G401 (cell line): Measurements from ENCODE around the gene SLA2. TPM values are rescaled to one million over a fixed set of nuclear protein-coding genes. Genes with fewer than 3 reads are reported as not detected.
"Not testable (repeated sequence)": the region's sequence is repeated elsewhere in the genome, so short reads cannot be mapped to it uniquely, and the experiment has no call there.

ENCODE experiments used
- DNase-seq: peaks from one replicate; pipeline ENCODE4 v3.0.0-alpha.2; 2015; ENCODE audit warnings: low spot score
- in situ Hi-C: cut with HindIII; loops from 2 replicates; pipeline ENCODE4 v1.10.0; 2016; ENCODE audit warnings: low sequenced_read_pairs, mixed read lengths
- total RNA-seq: library from RNA; depleted of rRNA; stranded (reverse); fragments of >200 nt; shearing (Covaris generic); gene quantifications from 2 replicates; pipeline ENCODE4 v1.2.3, GENCODE V29; 2014

SLA2 gene
- total RNA-seq, 1 experiment from 2014 or later, result 0.10 TPM

- no peak for DNase-seq
- in situ Hi-C loops, result no loop called here
Observed at GRCh38 chr20:36620917-36621316, 25.1 kb downstream of the SLA2 start.

- DNase-seq, result peak; percentile 88
- in situ Hi-C loops, result no loop called here
Observed at GRCh38 chr20:36614781-36615557, 31.0 kb downstream of the SLA2 start.

DNA sequence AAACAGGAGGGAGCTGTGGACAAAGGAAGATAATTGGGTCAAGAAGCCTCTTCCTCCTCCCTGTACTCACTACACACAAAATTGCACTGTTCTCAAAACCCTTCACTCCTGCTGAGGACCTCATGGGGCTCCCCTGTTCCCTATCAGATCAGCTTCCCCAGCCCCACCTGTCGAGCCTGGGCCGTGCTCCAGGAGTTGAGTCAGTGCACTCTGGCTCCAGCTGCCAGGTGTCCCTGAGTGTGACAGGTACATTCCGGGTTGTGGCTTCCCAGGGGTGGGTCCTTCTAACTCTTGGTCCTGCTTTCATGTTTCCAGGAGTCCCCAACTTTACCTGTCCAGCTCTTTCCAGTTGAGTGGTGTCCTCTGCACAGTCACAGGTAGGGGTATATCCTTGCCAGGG lies 32.0 kb downstream of the SLA2 start:
- in situ Hi-C loops, result no loop called here
- peak; percentile 35 for DNase-seq

DNA sequence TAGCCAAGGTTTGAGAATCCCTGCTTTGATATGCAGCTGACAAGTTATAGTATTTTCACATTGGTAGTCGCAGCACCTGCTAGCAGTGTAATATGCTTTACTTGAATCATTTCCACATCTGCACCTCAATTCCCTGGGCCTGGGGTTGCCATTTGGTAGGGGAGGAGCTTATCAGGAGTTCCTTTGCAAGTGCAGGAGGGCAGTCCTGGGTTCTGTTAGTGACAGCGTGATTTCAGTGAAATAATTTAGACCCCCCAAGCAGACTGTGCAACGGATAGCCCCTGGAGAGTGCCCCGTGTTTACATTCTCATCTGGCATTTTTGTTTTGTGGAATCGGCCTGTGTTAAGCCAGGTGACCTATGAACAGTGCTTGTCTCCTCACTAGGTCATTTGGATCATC lies 34.4 kb downstream of the SLA2 start:
- no peak for DNase-seq
- in situ Hi-C loops, result no loop called here

DNA sequence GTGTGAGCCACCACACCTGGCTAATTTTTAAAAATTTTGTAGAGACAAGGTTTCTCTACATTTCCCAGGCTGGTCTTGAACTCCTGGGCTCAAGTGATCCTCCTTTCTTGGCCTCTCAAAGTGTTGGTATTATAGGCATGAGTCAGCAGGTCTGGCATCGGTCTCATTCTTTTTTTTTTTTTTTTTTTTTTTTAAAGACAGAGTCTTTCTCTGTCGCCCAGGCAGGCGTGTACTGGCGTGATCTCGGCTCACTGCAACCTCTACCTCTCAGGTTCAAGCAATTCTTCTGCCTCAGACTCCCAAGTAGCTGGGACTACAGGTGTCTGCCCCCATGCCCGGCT lies 37.6 kb downstream of the SLA2 start:
- DNase-seq, in situ Hi-C loops: not testable (repeated sequence)

DNA sequence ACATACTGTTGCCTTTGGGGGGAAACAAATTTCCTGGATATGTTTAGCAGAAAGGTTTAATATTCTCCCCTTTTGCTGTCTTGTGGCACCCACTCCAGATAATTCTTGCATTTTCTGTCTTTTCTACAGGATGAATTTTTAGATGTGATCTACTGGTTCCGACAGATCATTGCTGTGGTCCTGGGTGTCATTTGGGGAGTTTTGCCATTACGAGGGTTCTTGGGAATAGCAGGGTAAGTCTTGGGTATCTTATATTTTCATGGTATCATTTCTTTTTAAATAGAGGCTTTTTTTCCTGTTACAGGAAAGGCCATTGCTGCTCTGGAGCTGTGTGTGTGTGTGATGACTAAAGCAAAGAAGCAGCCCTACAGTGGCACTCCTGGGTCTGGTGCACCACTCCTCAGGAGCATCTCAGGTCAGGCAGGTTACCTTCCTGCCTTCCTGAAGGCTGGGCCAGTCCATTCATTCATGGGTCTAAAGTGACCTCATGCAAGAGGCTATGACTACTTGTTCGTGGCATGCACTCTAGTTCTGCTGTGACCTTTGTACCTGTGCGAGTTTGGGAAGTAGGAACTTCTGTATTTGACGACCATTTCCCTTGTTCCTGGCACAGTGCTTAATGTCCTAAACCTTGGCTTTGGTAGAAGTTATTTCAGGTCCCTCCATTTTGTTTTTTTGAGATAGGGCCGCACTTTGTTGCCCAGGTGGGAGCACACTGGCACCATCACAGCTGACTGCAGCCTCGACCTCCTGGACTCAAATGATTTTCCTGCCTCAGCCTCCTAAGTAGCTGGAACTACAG lies 38.2 kb downstream of the SLA2 start:
- in situ Hi-C loops, result no loop called here
- no peak for DNase-seq

GRCh38 chr20:36606158-36607066 lies 39.6 kb downstream of the SLA2 start:
- in situ Hi-C loops, result no loop called here
- DNase-seq, result no peak

- DNase-seq, result peak; percentile 94
- in situ Hi-C loops, result no loop called here
Observed at GRCh38 chr20:36605399-36606157, 40.4 kb downstream of the SLA2 start, which contains the start of gene RAB5IF. Gene RAB5IF, plus strand, starts transcription at chr20:36605779. Its CDS starts 173 bp downstream, at chr20:36605952.

- no peak for DNase-seq
- in situ Hi-C loops, result no loop called here
Observed at GRCh38 chr20:36604952-36605398, 41.0 kb downstream of the SLA2 start.

- DNase-seq, result no peak
- in situ Hi-C loops, result no loop called here
Observed at GRCh38 chr20:36601540-36601939, 44.5 kb downstream of the SLA2 start.

DNA sequence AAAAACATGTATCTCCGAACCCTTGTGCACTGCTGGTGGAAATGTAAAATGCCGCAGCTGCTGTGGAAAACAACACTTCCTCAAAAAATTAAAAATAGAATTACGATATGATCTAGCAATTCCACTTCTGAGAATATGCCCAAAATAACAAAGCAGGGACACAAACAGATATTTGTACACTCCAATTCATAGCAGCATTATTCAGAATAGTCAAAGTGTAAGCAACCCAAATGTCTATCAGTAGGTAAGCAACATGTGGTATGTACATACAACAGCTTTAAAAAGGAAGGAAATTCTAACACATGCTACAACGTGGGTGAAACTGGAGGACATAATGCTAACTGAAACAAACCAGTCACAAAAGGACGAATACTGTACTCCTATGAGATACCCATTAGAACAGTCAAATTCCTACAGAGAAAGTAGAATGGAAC lies 46.1 kb downstream of the SLA2 start:
- in situ Hi-C loops, result no loop called here
- no peak for DNase-seq

- no peak for DNase-seq
- in situ Hi-C loops, result no loop called here
Observed at GRCh38 chr20:36593347-36593929, 52.6 kb downstream of the SLA2 start.

DNA sequence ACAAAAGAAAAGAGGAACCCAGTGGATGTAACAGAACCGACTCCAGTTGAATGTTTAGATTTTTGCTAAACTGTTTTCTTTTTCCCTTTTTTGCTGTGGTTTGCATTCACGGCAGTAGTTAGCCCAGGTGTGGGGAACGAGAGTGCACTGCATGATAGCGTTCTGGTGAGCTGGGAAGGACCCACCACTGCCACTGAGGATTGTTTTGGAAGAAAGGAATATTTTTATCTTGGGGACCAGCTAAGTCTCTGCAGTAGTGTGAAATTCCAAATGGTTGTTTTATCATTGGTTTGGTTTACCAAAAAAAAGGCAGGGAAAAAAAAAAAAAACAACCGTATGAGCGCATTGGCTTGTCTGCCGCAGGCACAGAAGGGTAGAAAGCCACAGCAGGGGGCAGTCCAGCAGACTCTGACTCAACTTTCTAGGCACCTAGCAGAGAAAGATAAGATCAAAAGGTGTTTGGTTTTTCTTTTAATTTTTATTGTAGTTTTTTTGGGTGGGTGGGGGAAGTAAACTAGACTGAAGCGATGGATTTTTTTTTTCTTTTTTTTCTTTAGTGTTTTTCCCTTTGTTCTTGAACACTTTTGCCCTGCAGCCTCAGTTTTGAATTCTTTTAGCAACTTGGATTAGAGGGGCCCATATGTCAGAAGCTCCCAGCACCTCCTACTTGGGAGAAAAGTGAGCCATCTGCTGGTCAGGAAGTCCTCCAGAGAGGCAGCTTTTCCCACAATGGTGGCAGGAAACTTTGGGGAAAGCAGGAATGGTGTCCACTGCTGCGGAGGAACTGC lies 53.9 kb downstream of the SLA2 start:
- DNase-seq, result peak; percentile 59

DNA sequence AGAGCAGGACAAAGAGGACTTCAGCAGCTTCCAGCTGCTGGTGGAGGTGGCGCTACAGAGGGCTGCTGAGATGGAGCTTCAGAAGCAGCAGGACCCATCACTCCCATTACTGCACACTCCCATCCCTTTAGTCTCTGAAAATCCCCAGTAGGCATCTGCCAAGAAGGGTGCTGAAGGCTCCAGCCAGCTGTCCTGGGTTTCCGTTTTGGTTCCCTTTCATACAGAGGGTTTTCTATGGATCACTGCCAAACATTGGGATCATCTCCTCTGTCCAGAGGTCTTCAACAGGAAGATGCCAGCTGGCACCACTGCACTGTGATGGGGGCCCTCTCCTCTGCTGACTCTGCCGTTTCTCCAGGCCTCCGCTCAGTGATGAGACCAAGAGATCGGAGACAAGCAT lies 54.7 kb downstream of the SLA2 start:
- DNase-seq, result no peak
- in situ Hi-C loops, result no loop called here

More for the DNA sequence above, 53.9 kb downstream of the SLA2 start:
- in situ Hi-C loops, result no loop called here

DNA sequence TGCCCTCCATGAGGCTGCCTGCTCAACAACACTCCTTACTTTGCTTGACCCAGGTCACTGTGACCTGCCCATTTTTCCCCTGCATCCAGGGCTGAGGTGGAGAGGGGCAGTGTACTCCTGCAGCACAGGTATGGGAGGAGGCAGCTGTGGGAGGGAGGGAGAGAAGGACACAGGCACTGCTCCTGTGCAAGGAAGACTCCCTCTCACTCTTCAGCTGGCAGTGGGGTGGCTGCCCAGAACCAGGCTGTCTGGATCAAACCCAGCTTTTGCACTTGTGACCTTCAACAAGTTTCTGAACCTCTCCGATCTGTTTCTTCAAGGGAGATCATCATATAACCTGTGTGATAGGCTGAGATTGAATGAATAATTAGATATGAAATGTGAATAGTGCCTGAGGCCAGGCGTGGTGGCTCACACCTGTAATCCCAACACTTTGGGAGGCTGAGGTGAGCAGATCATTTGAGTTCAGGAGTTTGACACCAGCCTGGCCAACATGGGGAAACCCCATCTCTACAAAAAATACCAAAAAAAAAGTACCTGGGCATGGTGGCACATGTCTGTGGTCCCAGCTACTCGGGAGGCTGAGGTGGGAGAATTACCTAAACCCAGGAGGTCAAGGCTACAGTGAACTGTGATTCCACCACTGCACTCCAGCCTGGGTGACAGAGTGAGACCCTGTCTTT lies 58.5 kb downstream of the SLA2 start:
- in situ Hi-C loops, result no loop called here
- DNase-seq, result no peak

DNA sequence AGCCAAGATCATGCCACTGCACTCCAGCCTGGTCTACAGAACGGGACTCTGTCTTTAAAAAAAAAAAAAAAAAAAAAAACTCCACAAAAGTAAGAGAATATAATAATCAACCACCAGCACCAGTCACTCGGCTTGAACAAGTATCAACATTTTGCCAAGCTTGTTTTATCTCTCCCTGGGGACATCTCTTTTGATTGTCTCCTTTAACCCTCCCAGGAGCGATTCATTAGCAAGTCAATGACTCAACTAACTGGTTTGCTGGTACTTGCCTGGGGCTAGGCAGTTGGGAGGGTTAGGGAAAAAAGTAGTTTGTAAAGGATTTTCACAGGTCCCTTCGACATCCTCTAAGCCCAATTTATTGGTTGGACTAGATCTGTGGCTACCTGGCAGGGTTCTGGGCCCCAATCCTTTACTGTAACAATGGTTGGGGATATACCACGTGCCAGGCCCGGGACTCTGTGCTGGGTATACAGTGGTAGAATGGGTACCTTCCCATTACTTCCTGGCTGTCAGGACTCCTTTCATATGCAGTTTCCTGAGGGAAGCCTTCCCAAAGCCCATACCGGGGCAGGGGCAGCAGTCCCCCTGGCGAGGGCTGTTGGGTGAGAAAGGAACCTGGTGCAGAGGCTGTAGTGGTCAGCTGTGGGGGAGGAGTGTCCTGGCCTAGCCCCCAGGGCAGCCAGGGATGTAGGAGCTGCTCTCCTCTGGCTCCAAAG lies 60.4 kb downstream of the SLA2 start:
- DNase-seq, result no peak
- in situ Hi-C loops, result no loop called here
